DLD1 (cell line): ENCODE measurements around the gene PTPRD.
"Not testable (repeated sequence)": the region's sequence is repeated elsewhere in the genome, so short reads cannot be mapped to it uniquely, and the experiment has no call there.

Source experiments
- in situ Hi-C: cut with HindIII; loops from 2 replicates; pipeline ENCODE4 v1.10.0; 2017; ENCODE audit warnings: low sequenced_read_pairs

The PTPRD gene

GRCh38 chr9:10488937-10489336, 123.9 kb downstream of the PTPRD start:
- in situ Hi-C loops, result no loop called here

- in situ Hi-C loops, result no loop called here
Observed at GRCh38 chr9:10479172-10479571, 133.6 kb downstream of the PTPRD start.

- in situ Hi-C loops, result not testable (repeated sequence)
Observed at GRCh38 chr9:10449201-10449617, 163.6 kb downstream of the PTPRD start.

GRCh38 chr9:10447036-10447435, 165.8 kb downstream of the PTPRD start:
- in situ Hi-C loops, result no loop called here

GRCh38 chr9:10443868-10444204, 169.0 kb downstream of the PTPRD start:
- in situ Hi-C loops, result no loop called here

GRCh38 chr9:10443181-10443867, 169.5 kb downstream of the PTPRD start:
- in situ Hi-C loops, result no loop called here

GRCh38 chr9:10438955-10439354, 173.8 kb downstream of the PTPRD start:
- in situ Hi-C loops, result no loop called here

- in situ Hi-C loops, result no loop called here
Observed at GRCh38 chr9:10436756-10437155, 176.0 kb downstream of the PTPRD start.

- in situ Hi-C loops, result no loop called here
Observed at GRCh38 chr9:10434412-10434811, 178.4 kb downstream of the PTPRD start.

GRCh38 chr9:10411272-10411671, 201.5 kb downstream of the PTPRD start:
- in situ Hi-C loops, result no loop called here

- in situ Hi-C loops, result no loop called here
Observed at GRCh38 chr9:10403283-10403682, 209.5 kb downstream of the PTPRD start.

- in situ Hi-C loops, result no loop called here
Observed at GRCh38 chr9:10396615-10397014, 216.2 kb downstream of the PTPRD start.

- in situ Hi-C loops, result no loop called here
Observed at GRCh38 chr9:10387282-10387681, 225.5 kb downstream of the PTPRD start.

- in situ Hi-C loops, result no loop called here
Observed at GRCh38 chr9:10371824-10372223, 241.0 kb downstream of the PTPRD start.

GRCh38 chr9:10366171-10366779, 246.5 kb downstream of the PTPRD start:
- in situ Hi-C loops, result no loop called here

GRCh38 chr9:10354591-10354990, 258.2 kb downstream of the PTPRD start:
- in situ Hi-C loops, result no loop called here

GRCh38 chr9:10345621-10346020, 267.2 kb downstream of the PTPRD start:
- in situ Hi-C loops, result not testable (repeated sequence)

GRCh38 chr9:10341057-10341456, 271.7 kb downstream of the PTPRD start:
- in situ Hi-C loops, result no loop called here

GRCh38 chr9:10339152-10339551, 273.6 kb downstream of the PTPRD start:
- in situ Hi-C loops, result no loop called here

- in situ Hi-C loops, result no loop called here
Observed at GRCh38 chr9:10331157-10331556, 281.6 kb downstream of the PTPRD start.

- in situ Hi-C loops, result no loop called here
Observed at GRCh38 chr9:10282084-10282483, 330.7 kb downstream of the PTPRD start.

GRCh38 chr9:10274988-10275387, 337.8 kb downstream of the PTPRD start:
- in situ Hi-C loops, result no loop called here

GRCh38 chr9:10274175-10274574, 338.6 kb downstream of the PTPRD start:
- in situ Hi-C loops, result no loop called here
